GM21526 (cell line): Measurements from ENCODE around the gene LUC7L.
"Not testable (repeated sequence)": the region's sequence is repeated elsewhere in the genome, so short reads cannot be mapped to it uniquely, and the experiment has no call there.

ENCODE experiments used
- ATAC-seq: cut with Tn5 transposase; IDR thresholded peaks from one replicate; pipeline ENCODE4 v1.9.1; 2021; ENCODE audit warnings: moderate library complexity; ENCODE audit not compliant: unreplicated experiment, low FRiP score

Gene LUC7L

DNA sequence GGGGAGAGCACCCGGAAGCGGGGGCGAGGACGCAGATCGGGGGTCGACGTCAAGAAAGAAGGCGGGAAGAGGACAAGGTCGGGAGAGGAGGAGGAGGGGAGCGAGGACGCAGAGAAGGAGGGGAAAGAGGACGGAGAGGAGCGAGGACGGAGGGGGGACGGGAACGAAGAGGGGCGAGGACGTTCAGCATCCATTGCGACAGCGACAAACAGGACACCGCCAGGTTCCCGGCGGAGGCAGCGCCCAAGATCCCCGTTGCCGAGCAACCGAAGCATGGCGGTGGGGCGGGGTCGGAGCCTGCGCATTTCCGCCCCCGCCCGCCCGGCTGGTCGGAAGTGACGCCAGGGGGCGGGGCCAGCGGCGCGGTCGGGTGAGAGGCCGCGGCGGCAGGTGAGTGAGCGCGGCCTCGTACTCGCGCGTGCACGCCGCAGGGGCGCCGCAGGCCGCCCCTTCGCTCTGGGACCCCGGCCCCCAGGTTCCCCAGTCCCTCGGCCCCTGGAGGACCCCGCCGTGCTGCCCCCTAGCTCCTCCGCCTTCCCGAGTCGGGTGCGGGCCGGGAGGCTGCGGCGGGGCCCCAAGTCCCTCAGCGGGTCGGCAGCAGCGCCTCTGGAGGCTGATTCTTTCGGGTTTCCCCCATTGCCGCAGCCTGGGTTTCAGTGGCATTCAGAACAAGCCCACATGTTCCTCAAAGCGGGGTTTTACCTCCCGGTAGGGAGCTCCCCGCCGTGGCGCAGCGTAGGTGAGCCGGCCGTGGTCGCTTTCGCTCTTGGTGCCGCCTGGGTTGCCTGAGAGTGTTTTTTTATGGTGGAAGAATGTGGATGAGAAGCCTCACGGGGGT lies 5.4 kb upstream of the LUC7L start, which contains the start of gene FAM234A:
Gene FAM234A, plus strand, starts transcription at position 354 of the 838 bp plus-strand sequence. CDS start 19,593 bp downstream, outside the sequence.
- ATAC-seq, result peak; percentile 73

DNA sequence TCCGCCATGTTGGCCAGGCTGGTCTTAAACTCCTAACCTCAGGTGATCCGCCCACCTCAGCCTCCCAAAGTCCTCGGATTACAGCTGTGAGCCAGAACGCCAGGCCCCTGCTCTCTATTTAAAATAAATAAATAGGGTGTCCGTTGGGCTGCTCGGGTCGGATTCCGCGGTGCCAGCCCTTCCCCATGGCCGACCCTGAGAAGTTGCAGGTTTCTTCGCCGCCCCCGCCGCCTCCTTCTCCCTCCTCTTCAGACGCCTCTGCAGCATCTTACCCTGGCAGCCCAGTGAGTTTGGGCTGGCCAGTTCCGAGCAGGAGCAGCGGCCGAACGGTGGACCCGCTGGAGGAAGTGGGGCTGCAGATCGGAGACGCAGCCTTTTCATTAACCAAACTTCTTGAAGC lies 1.7 kb upstream of the LUC7L start:
- no peak for ATAC-seq

DNA sequence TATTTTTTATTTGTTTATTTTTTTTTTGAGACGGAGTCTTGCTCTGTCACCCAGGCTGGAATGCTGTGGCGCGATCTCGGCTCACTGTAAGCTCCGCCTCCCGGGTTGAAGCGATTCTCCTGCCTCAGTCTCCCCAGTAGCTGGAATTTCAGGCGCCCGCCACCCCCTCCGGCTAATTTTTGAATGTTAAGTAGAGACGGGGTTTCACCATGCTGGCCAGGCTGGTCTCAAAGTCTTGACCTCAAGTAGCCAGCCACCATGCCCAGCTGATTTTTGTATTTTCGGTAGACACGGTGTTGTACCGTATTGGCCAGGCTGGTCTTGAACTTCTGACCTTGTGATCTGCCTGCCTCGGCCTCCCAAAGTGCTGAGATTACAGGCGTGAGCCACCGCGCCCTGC lies 1.1 kb upstream of the LUC7L start:
- not testable (repeated sequence) for ATAC-seq

DNA sequence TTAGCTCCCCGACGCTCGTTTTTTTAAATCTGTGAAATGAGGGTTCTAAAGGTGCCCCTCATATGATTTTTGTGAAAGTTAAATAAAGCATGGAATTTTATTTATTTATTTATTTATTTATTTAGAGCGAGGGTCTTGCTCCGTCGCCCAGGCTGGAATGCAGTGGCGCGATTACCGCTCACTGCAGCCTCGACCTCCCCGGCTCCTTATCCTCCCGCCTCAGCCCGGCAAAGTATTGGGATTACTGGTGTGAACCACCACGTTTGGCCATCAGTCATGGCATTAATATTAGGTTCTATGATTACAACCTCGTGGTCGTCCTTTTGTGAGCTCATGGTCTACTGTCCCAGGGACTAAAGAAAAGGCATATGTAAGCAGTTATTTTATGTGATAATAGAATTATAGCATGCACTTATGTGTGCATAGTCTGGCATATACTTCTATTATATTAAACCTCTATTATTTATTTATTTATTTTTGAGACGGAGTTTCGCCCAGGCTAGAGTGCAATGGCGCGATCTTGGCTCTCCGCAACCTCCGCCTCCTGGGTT lies 557 bp upstream of the LUC7L start:
- ATAC-seq, result no peak

DNA sequence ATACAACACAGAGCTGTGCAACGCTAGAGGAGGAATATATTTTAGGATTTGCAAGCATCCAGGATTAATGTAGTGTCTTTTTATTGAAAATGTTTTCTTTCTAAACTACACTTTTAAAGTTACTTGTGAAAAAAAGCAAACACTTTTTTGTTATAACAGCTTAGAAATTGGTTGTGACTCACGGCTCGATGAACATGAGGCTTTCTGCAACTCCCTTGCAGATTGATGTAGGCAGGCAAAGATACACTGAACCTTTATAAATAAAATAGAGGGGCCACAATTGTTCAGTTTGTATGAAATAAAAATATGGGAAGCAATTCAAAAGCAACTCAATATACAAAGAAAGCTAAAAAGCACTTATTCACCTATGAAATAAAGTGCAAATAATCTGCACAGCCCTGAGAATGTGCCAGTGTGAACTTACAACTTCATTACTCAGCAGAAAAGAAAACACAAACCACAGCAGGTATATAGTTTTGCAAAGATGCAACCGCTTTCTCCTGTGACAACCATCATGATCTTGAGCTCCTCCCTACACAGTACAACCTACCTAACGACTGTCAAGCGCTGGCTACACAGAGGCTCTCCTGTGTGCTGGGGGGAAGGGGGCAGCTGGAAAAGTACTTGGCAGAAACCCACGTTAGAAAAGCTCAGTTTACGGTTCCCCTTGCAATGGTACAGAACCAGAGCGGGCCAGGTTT lies 948 bp downstream of the LUC7L start:
- ATAC-seq, result no peak

DNA sequence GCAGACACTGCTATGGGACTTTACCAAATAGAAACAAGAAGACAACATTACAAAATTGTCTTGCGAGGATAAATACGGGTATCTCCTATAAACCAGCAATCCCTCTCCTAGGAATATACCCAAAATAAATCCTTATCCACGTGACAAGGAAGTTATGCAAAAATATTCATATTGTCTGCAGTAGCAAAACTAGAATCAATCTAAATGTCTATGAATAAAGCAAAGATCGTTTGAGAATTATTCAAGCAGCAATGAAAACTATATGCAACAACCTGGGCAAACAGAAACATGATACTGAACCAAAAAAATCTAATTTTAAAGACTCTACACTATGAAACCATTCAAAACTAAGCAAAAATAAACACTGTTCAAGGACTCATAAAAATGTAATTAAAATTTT lies 9.2 kb downstream of the LUC7L start:
- ATAC-seq, result no peak

DNA sequence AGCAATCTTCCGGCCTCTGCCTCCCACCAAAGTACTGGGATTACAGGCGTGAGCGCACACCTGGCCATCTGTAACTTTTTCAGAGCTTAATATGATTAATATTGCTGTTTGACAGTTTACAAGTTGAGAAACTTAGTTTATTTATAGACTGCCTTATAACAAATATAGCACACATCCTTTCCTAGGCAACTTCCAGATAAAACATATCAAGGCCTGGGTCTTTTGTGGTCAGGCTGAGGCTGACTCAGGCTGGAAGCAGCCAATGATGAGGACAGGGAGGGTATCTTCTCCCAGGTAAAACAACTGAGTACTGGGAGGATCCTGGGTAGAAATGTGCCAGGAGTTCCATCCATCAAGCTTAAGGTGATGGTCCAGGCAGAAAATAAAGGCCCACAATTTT lies 16.2 kb downstream of the LUC7L start:
- no peak for ATAC-seq

DNA sequence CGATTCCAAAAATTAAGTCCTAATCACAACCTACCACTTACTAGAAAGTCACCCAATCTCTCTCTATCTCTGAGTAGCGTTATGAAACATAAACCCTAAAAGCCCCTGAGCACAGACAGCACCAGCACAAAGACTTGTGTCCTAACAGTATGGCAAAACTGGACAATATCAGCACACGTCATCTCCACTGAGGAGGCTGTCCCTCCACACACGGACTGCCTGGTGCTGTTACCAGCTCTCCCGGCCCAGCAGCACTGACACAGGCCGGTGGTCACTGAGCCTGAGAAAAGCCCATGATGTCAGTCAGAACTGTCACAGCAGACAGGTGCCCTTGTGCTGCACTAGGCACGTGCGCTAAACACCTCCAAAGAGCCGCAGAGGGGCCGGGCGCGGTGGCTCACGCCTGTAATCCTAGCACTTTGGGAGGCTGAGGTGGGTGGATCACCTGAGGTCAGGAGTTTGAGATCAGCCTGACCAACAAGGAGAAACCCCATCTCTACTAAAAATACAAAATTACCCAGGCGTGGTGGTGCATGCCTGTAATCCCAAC lies 17.5 kb downstream of the LUC7L start:
- not testable (repeated sequence) for ATAC-seq

DNA sequence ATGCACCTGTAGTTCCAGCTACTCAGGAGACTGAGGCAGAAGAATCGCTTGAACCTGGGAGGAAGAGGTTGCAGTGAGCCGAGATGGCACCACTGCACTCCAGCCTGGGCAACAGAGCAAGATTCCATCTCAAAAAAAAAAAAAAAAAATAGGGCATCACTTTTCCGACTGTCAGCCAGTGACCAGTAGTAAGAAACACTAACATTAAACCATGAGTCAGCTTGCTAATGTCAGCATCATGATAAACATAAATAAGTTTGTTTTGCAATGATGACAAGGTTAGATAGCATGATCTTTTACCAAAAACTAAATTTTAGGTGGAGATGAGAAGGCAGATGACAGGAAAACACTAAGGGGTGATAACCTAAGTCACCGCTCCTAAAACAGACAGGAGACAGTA lies 19.9 kb downstream of the LUC7L start:
- not testable (repeated sequence) for ATAC-seq

DNA sequence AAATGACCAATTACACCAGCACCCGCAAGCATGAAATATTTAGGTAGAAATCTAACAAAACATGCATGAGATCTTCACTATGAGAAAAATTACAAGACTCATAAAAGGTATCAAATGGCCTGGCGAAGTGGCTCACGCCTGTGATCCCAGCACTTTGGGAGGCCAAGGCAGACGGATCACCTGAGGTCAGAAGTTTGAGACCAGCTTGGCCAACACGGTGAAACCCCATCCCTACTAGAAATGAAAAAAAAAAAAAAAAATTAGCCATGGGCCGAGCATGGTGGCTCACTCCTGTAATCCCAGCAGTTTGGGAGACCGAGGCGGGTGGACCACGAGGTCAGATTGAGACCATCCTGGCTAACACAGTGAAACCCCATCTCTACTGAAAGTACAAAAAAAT lies 25.2 kb downstream of the LUC7L start:
- ATAC-seq, result not testable (repeated sequence)

DNA sequence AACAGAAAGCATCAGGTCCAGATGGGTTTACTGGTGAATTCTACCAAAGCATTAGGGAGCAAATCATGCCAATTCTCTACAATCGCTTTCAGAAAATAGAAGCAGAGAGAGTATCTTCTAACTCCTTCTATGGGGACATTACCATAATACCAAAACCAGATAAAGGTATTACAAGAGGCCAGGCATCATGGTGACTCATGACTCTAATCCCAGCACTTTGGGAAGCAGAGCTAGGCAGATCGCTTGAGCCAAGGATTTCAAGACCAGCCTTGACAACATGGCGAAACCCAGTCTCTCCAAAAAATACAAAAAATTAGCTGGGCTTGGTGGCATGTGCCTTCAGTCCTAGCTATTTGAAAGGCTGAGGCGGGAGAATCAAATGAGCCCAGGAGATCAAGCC lies 26.0 kb downstream of the LUC7L start:
- no peak for ATAC-seq

DNA sequence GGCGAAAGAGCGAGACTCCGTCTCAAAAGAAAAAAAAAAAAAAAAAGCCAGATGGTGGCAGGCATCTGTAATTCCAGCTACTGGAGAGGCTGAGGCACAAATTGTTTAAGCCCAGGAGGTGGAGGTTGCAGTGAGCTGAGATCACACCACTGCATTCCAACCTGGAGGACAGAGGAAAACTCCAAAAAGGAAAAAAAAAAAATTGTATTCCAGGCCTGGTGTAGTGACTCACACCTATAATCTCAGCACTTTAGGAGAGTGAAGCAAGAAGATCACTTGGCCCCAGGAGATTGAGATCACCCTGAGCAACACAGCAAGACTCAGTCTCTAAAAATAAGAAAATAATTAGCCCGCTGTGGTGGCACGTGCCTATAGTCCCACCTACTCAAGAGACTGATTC lies 28.9 kb downstream of the LUC7L start:
- no peak for ATAC-seq

DNA sequence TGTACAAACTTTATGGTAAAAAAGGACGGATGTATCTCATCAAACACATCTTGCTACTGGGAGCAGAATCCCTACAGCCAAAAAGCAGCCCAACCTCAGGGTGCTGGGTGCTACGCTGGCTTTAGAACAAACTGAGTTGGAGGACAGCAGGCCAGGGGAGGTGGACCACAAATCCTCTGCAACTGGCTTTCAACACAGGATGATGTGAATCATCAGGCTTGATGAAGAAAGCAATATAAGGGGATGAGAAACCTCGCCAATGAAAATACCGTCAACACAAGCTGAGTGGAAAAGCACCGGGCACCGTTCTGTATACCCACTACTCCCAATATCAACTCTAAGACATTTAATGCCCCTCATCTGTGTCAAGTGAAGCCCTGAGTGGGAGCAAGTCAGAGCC lies 34.7 kb downstream of the LUC7L start:
- no peak for ATAC-seq

DNA sequence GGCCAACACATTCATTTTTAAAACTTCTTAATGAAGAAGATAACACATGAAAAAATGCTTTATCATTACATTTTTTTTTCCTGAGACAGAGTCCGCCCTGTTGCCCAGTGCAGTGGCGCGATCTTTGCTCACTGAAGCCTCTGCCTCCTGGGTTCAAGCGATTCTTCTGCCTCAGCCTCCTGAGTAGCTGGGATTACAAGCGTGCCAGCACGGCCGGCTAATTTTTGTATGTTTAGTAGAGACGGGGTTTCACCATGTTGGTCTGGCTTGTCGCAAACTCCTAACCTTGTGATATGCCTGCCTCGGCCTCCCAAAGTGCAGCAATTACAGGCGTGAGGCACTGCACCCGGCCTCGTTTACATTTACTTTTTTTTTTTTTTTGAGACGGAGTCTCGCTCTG lies 35.8 kb downstream of the LUC7L start:
- no peak for ATAC-seq

DNA sequence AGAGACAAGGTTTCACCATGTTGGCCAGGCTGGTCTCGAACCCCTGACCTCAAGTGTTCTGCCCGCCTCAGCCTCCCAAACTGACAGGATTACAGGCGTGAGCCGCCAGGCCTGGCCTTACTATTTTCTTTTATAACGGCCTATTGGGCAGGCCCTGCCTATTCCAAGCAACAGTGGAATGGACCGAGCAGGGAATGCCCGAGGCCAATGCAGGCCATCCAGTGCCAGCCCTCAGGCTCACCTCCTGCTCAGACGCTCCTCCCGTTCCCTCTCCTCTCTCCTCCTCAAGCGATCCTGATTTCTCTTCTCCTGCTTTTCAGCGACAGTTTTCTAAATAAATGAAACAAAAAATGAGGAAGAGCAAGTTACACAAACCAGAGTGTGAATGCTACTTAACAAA lies 36.6 kb downstream of the LUC7L start:
- no peak for ATAC-seq

DNA sequence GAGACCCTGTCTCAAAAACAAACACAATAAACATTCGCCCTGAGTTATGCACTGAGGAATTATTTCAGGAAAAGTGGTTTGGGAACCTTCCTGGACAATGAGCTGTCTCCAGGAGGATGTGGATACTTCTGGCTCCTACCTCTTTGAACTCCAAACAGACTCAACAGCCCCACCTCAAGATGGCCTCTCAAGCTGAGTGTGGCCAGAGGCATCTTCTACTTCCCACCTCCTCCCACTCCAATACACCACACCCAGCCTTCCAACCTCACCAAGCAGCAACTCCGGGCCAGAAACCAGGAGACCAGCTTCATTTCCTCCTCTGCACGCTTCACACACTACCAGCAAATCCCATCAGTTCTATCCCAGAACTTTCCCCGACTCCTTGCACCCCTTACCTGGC lies 37.4 kb downstream of the LUC7L start:
- no peak for ATAC-seq

DNA sequence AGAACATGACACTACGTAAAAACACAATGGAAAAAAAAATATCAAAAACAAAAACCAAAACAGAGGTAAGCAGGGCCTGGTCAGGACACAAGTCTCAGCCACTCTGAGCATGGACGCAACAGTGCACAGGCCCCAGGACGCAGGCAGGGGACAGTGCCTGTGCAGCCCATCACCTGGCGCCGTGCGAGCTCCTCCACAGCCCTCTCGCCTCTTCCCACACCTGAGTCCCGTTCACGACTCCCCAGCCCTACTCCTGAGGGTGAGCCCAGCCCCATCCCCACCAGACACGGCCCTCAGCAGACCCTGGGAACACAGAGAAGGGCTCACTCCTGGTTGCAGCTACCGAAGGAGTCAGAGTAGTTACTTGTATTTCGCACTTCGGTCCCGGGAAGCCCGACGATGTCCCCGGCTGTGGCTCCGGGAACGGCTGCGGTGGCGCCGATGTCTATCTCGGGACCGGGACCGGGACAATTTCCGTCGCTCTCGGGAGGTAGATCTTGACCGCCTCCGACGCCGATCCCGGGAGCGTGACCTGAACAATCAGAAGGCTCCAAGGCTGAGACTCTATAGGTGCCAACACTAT lies 39.6 kb downstream of the LUC7L start:
- no peak for ATAC-seq

DNA sequence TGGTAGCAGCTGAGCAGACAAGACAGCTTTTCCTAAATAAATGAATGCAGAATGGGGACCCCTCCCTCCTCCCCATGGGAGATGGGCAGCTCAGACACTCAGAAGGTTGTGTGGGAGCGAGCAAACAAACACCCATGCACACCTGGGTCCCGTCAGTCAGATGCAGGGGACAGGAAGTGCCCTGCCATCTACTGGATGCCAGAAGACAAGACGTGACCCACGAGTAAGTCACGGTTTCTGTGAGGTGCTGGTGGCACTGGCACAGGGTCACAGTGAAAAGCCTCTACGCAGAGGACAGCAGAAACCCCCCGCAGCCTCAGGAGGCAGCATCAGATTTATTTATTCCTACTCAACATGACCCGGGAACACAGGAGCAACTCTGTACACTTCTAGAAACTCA lies 40.6 kb downstream of the LUC7L start:
- no peak for ATAC-seq

DNA sequence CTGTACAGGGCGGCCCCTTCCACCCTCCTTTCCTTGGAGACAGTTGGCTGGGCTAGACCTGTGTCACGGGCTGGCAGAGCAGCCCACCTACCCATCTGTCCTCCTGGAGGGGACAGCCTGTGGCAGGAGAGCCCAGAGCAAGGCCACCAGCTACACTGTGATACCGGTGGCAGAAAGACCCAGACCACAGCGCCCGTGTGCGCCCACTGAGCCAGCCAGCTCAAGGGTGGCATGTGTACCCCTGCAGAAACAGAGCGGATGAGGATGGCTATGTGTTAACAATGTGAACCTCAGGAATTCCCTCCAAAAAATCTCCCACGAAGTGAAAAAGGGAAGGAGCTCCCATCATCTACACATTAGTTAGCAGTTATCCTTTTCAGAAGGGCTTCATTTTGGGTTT lies 41.9 kb downstream of the LUC7L start:
- no peak for ATAC-seq

DNA sequence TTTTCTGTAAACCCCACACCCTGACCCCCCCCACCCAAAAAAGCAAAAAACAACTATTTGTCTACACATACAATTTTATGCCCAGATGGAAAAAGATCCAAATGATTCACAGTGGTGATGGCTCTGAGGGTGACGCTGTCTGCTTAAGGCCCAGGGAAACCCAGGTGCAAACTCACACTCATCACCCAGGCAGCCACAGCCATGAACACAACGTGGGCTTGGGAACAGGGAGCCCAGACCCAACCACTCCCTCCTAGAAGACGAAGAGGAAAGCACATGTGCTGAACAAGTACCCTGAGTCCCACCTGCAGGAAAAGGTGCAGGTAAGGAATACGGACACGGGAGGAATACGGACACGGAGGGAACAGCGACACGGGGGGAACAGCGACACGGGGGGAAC lies 43.6 kb downstream of the LUC7L start:
- no peak for ATAC-seq

DNA sequence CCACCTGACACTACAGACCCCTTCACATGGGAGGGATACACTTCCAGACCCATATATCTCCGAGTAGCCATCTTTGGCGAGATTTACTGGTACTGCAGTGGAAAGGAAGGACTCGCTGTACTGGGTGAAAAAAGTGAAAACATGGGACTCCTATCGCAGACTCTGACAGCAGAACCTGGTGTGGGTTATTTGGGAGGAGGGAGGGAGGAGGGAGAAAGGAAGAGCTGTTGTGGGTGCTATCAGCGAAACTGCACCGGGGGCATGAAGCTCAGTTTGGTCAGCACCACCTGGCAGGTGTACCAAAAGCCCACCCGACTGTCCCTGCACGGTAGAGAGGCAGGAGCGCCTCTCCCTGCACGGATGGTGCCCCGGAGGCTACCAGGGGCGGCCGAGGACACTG lies 44.0 kb downstream of the LUC7L start:
- no peak for ATAC-seq
